GM10847 (cell line): ENCODE measurements around the gene CRYBA2.

ENCODE experiments used
- POLR2A ChIP-seq: IDR thresholded peaks from 2 replicates; pipeline ENCODE4 v1.6.1; 2011; ENCODE audit not compliant: insufficient read length; ENCODE audit errors: extremely low read depth

The CRYBA2 gene

DNA sequence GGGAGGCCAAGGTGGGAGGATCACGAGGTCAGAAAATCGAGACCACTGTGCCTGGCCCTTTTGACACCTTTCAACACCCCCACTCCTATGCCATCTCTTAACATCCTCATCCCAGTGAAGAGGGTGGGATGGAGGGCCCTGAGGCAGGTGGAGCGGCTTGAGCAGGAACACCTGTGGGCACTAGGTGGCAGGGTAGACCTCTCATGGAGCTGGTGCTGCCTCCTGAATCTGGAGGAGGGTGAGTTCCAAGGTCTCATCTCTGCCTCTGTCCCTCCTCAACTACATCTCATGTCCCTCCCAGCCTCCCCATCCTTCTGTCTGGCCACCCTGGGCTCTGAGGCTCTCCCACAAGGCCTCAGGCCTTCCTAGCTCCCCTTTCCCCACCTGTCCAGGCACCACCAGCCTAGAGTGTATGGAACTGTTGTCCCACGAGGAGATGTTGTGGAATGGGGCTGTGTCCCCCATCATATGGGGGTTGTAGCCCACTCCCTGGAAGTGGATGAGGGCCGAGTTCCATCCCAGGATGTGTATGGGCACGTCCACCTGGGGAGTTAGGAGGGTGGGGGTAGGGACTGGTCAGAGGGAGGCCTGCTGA, 17.0 kb upstream of the CRYBA2 start:
- TF ChIP-seq POLR2A: no peak

DNA sequence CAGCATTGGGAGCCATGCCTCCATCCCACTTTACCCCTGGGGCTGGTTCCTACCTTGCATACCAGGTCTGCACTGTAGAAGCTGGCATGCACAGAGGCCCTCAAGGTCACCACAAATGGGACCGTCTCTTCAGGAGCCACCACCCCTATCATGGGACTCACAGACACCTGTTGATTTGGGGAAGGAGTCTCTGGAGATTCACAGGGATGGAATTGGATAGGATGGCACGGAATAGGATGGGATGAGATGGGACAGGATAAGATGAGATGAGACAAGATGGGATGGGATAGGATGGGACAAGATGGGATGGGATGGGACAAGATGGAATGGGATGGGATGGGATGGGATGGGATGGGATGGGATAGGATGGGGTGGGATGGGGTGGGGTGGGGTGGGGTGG, 16.1 kb upstream of the CRYBA2 start:
- TF ChIP-seq POLR2A: no peak

DNA sequence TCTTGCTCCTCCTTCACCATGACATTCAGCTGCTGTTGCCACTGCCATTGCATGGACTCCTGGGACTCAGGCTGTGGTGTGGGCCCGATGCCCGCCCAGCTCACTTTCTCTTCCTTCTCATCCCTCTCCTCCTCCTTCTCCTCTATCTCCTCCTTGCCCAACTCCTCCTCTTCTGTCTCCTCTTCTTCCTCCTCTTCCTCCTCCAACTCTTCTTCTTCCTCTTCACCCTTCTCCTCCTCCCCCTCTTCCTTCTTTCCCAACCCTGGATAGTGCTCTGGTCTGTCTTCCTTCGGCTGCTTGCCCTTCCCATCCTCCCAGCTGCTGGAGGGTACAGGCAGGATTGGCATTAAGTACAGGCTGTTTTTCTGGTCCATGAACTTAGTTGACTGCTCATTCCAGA, 10.8 kb upstream of the CRYBA2 start:
- TF ChIP-seq POLR2A: no peak

DNA sequence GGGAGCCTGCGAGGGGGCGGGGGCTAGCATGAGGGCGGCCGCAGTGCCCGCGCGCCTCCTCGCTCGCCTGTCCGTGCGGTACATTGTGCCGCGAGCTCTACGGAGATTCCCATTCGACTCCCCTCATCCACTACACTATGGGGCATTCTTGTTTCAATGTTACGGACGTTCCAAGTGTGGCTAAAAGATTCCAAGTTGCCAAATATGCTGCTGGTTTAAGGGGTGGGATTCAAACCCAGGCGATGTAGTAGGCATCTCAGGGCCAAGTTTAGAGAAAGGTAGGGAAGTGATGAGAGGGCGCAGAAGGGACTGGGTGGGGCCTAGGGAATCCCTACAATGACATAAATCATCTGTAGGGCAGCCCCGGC, 10.0 kb upstream of the CRYBA2 start:
- no peak for TF ChIP-seq POLR2A

DNA sequence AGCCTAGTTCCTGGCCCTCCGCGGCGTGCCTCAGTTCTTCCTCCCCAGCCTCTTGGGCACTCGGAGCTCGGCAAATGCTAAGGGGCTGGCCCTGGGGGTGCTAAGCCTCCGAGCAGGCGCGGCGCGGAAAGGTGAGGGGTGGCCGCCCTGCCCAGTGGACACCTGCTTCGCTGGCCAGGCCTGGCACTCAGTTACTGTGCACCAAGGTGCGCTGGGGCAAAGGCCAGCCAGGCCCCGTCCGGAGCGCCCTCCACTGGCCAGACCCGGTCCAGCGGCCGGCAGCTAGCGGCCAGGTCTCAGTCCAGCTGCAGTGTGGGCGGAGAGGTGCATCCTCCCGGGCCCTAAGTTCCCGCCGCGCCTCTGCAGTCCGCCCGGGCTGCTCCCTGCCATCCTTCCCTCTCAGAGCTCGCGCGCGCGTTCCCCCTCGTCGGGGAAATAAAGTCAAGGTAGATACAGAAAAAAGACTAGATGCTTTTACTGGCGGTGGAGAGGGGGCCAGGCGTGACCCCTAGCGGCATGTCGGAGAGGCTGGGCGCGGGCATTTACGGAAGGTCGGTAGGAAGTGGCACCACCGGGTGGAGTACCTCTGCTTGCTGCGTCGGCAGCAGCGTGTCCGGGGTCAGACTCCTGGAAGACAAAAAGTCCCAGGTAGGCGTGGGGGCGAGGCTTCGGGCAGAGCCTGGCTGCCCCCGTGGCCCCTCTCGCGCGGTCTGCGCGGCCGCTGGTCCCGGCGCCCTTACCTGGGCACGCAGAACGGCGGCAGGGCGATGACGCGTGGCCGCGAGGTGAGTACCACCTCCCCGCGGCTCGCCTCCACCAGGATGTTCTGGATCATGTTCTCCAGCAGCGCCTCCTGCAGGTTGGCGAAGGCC, 9.4 kb upstream of the CRYBA2 start:
- TF ChIP-seq POLR2A: no peak

DNA sequence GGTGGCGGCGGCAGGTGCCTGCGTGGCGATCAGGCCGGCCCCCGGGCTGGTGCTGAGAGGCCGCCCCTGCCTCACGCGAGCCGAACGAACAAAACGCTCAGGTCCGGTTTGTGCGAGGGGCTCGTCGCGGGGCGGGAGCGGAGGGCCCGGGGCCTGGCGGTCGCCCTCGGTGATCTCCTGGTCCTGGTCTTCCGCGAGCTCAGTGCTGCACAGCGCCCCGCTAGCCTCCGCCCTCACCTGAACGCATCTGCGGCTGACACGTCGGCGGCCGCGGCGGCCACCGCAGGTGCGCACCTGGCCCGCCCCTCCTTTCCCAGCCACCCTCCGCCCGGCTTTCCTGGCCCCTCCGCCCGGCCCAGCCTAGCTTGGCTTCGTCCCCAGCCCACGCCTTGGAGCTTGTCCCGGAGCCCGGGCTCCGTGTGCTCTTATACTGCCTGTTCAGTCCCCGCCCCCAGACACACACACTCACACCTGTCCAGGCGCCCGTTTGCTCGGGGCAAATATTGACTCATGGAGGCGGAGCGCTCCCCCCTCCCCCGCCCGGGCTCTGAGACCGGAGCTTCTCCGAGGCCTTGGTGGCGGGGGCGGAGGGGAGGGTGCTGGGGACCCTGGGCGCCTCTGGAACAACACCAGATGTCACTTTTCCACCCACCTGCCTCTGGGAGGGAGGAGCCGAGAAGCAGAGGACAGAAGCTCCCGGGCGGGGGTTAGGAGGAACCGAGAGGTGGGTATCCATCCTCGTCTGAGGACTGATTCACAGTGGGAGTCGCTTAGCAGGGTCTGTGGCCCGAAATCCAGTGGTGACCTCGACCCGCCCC, 8.6 kb upstream of the CRYBA2 start:
- no peak for TF ChIP-seq POLR2A

DNA sequence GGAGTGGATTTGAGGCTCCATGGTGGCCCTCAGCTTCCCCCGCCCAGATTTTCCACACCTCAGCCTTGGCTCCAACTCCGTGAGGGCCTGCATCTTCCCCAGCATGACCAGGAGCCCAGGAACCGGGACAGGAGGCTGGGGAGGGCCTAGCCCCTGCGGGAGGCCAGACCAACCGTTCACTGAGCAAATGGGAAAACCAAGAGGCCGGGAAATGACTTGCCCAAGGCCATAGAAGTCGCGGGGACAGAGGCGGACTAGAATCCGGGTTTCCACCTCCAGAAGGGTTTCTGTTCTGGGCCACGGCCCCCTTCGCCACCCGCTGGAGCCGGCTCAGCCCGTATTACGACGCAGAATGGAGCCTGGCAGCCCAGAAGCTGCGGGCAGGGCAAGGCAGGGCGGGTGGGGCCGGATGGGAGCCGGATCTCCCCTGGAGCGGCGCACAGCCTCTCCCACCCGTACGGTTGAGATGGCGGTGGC, 7.9 kb upstream of the CRYBA2 start:
- no peak for TF ChIP-seq POLR2A

DNA sequence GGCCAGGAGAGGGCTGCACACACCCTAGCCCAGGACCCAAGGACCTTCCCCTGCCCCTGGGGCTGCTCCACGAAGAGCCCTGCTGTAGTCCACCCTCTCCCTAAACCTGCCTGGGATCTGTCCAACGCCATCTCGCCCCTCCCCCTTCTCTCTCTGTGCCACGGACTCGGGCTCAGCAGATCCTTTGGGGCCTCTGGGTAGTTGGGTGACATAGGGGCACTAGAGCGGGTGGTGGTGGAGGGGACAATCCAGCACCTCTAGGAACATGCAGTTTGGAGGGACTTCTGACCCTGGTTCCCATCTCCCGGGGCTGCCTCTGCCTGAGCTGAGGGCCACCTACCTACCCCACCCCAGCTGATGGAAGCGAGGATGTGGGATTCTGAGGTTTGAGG, 7.3 kb upstream of the CRYBA2 start:
- TF ChIP-seq POLR2A: no peak

DNA sequence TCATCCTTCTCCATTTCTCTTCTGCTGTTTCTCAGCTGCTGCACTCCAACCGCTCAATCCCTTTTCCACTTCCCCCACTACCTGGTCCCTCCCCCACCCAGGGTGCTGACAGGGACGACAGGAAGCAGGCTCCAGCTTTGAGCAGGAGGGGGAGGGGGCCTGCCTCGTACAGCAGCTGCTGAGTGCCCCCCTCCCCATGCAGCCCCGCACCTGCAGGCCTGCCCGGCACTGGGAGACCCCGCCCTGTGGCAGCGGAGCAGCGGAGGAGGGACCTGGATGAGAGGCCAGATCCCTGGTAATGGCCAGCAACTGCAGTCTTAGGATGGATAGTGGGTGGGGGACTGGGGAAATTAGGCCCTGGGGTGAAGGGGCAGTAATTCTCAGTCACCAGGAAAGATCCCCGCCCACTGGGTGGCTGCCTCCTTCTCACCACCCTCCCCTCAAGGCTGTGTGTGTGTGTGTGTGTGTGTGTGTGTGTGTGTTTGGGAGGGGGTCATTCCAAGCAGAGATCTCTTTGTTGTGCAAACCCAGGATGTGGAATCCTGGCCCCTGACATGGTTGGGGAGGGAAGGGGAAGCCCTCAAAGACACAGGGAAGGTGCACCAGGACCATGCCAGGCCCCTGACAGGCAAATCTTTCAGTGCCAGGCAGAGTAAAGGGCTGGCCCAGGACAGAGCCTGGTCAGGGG, 6.8 kb upstream of the CRYBA2 start:
- no peak for TF ChIP-seq POLR2A

DNA sequence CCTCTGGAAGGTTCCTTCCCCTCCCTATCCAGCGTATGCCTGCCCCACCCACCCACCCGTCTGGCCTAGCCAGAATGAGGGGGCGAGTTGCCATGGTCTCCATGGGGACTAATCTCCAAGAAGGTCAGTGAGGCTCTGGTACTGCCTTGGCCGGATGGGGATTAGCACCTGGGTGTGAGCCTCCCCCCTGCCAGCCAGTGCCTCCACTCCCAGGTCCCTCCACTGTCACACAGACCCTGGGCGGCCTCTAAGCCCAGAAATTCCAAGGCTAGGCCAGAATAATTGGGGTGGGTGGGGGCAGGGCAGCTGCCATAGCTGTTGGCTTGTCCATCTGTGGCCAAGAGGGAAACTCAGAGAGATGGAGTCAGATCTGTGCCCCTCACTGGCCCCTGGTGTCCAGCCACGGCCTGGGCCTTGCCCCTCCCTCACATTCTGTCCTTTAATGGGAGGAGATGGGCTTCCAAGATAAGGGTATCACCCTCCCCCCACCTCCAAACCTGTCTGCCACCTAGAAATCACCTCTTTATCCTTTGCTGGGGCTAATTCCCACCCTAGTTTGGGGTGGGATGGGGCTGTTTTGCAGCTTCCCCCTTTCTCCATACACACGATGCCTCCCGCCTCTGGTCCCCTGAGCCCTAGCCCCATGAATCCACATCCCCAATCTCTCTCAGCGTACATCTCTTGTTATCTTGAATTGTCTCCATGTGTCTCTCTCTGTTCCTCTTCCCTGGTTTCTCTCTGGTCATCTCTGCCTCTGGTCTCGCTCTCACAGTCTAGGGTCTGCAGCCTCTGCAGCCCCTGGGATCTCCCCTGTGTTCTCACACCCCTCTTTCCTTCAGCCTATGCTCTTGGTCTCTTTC, 6.0 kb upstream of the CRYBA2 start:
- no peak for TF ChIP-seq POLR2A

DNA sequence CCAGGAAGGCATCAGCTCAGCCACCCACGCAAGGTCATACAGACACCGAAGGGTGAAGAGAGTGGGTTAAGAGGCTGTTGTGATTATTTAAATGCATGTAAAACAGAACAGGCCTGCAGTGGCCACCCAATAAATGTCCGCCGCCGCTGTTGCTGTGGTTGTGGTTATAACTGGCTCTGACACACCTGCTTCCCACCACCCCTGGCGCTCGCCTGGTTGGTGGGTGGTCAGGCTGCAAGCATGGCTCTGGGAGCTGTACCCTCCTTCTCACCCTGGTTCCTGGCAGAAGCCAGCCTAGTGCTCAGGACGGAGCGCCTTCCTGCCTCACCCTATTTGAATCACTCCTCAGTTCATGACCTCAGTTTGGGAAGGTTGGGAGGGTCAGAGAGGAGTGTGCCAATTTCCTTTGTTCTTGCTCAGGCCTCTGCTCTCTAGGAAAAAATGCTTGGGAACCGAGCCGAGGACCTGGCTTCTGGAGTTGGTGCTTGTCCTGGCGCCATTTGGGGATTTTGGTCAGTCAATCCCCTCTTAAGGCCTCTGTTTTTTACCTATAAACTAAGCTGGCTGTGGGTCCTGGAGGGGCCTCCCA, 5.3 kb upstream of the CRYBA2 start:
- no peak for TF ChIP-seq POLR2A

DNA sequence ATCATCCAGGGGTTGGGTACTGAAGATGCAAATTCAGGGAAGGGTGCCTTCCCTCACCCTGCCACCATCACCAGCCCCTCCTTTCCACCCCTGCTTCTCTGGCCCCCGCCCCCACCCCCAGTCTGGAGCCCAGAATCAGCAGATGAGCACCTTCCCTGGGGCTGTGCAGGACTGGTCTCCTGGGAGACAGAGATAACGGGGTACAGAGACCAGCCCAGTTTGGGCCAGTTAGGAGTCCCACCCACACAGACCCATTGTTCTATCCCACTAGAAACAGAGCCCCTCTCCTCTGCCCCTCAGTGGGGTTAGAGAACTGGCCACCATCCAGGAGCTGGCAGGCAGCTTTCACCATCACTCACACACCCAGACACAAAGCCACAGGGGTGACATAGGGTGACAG, 4.5 kb upstream of the CRYBA2 start:
- no peak for TF ChIP-seq POLR2A

DNA sequence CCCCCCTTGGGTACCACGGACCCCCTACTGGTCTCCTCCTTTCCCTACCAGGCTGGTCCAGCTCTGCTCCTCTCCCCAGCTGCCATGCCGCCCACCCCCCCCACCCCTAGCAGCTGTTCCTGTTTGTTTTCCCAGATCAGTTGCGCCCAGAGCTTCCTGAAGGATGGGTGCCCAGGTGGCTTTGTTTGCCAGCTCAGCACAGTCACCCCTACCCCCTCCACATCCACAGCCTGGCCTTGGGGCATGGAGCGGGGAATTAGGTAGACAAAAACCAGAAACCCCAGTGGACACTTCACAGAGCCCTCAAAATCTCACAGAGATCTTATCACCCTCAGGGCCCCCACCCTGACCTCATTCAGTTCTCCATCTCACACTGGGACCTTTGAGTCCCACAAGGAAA, 3.7 kb upstream of the CRYBA2 start:
- TF ChIP-seq POLR2A: no peak
